Measurements from ENCODE around the gene RBM23. TPM values are rescaled to one million over a fixed set of nuclear protein-coding genes. Genes with fewer than 3 reads are reported as not detected.

Gene RBM23
- total RNA-seq, 1 experiment from 2014 or later, result 78.9 TPM

DNA sequence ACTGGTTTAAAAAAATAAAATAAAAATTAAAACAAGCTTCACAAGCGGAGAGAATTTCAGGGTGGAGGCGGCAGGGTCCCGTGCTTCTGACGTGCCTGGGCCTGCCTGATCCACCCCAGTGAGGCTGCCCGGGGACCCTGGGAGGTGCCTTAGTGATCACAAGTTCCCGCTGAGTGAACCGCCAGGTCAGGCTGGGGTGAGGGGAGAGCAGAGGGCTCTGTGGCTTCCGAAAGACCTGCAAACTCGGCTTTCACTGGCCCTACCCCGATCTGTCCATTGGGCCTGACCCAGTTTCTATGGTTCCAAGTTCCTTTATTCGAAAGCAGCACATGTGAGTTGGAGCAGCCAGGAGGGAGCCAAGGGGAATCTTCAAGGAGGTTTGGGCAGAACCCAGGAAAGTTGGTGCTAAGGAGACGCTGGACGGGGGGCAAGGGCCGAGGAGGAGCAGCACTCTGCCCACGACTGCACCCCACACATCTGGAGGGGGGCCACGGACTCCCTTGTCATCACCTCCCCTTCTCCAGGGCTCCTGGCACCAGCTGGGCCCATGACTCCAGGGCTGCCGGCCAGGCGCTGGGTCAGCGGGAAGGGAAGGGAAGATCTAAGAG lies 69.6 kb downstream of the RBM23 start:
- Histone ChIP-seq H3K4me3 (ENCODE audit: low read length) (no peak overlapping the region), H2AFZ (ENCODE audit: low read length) (no peak overlapping the region), H3K9me2 (replicated peaks; ENCODE audit: low read length) (no peaks in the 10 kb centered on the region), H3K4me1 (ENCODE audit: insufficient read depth, low read length) (peaks cover 39% of the 10 kb centered on the region), H3K9ac (ENCODE audit: low read length) (no peak overlapping the region), H3K9me3 (ENCODE audit: low read length) (no peaks in the 10 kb centered on the region), H3K36me3 (ENCODE audit: low read depth, low read length) (peaks cover 5% of the 10 kb centered on the region), H3F3A (ENCODE audit: low read length, unreplicated experiment) (no peaks in the 10 kb centered on the region), H3K79me2 (ENCODE audit: low read length) (no peaks in the 10 kb centered on the region), H3K27me3 (ENCODE audit: low read length) (no peaks in the 10 kb centered on the region), H3K27ac (ENCODE audit: low read length) (peak overlapping the region; percentile 97), H3K4me2 (ENCODE audit: low read length) (no peak overlapping the region), H4K20me1 (ENCODE audit: low read length) (no peaks in the 10 kb centered on the region)
- ChIA-PET POLR2A (ENCODE audit: unreplicated experiment) (interaction anchor here (0.5 to 0.7 kb wide), 2 partner anchors 26 to 257 kb away, joined by 3 read pairs; no protein-coding TSS in a partner anchor), CTCF (no interaction called here)
- DNase-seq (no peak), ATAC-seq (no peak)
- no TSS peak for BruUV-seq (replicated peaks)
- TF ChIP-seq, protein P1, sequence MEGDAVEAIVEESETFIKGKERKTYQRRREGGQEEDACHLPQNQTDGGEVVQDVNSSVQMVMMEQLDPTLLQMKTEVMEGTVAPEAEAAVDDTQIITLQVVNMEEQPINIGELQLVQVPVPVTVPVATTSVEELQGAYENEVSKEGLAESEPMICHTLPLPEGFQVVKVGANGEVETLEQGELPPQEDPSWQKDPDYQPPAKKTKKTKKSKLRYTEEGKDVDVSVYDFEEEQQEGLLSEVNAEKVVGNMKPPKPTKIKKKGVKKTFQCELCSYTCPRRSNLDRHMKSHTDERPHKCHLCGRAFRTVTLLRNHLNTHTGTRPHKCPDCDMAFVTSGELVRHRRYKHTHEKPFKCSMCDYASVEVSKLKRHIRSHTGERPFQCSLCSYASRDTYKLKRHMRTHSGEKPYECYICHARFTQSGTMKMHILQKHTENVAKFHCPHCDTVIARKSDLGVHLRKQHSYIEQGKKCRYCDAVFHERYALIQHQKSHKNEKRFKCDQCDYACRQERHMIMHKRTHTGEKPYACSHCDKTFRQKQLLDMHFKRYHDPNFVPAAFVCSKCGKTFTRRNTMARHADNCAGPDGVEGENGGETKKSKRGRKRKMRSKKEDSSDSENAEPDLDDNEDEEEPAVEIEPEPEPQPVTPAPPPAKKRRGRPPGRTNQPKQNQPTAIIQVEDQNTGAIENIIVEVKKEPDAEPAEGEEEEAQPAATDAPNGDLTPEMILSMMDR (conservative IDR thresholded peaks at IDR 0.05; ENCODE audit: low read depth, low read length), result no peak
- no peak for TF ChIP-seq EZH2phosphoT487 (IDR thresholded peaks at IDR 0.05; ENCODE audit: borderline replicate concordance, low read length)
- TF ChIP-seq EZH2 (IDR thresholded peaks at IDR 0.05; ENCODE audit: low read length, unreplicated experiment), result no peak
- intact Hi-C loops (cut with micrococcal nuclease), result no loop called here

DNA sequence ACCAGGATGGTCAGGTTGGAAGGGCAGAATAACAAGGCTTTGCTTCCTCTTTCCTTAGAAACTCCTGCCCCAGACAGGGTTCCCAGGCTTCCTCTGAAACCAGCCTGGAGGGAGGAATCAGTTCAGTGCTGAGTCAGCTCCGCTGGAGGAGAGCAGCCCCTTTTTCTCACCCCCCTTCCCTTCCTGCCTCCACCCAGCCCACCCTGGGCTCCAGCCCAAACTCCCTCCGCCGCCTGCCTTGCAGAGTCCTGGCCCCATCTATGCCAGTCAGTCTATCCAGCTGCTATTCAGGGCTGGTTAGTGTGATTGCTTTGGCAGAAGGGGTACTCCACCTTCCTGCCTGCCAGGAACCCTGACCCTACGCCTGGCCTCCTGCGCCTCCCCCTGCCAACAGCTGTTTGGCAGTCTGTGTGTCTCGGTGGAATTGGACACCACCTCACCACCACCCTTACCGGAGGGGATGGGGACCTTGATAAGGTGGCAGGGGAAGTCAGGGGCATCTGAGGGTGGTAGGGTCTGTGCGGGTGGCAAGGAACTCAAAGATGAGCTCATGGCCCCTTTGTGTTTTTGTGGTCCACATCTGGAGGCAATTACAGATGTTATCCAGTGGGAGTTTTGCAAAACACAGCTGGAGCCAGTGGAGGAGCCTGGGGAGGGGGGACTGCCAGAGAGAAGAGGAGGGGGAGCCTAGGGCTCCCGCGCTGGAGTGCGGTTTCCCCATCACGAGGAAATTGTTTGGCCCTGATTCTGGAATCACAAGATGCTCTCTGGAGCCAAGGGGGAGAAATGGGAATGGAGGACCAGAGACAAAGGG lies 70.4 kb downstream of the RBM23 start:
- Histone ChIP-seq H3F3A (ENCODE audit: low read length, unreplicated experiment) (no peaks in the 10 kb centered on the region), H3K4me3 (ENCODE audit: low read length) (no peak overlapping the region), H4K20me1 (ENCODE audit: low read length) (no peaks in the 10 kb centered on the region), H3K9me2 (replicated peaks; ENCODE audit: low read length) (no peaks in the 10 kb centered on the region), H3K4me2 (ENCODE audit: low read length) (no peak overlapping the region), H2AFZ (ENCODE audit: low read length) (no peak overlapping the region), H3K27me3 (ENCODE audit: low read length) (no peaks in the 10 kb centered on the region), H3K36me3 (ENCODE audit: low read depth, low read length) (peaks cover 8% of the 10 kb centered on the region), H3K9me3 (ENCODE audit: low read length) (no peaks in the 10 kb centered on the region), H3K4me1 (ENCODE audit: insufficient read depth, low read length) (peaks cover 39% of the 10 kb centered on the region), H3K79me2 (ENCODE audit: low read length) (no peaks in the 10 kb centered on the region), H3K27ac (ENCODE audit: low read length) (peak overlapping the region; percentile 58), H3K9ac (ENCODE audit: low read length) (no peak overlapping the region)
- BruUV-seq (replicated peaks), result no TSS peak
- ATAC-seq (no peak), DNase-seq (no peak)
- ChIA-PET POLR2A (ENCODE audit: unreplicated experiment) (no interaction called here), CTCF (no interaction called here)
- intact Hi-C loops (cut with micrococcal nuclease), result no loop called here
- TF ChIP-seq EZH2 (IDR thresholded peaks at IDR 0.05; ENCODE audit: low read length, unreplicated experiment), result no peak
- TF ChIP-seq, protein P1 (conservative IDR thresholded peaks at IDR 0.05; ENCODE audit: low read depth, low read length), result no peak
- no peak for TF ChIP-seq EZH2phosphoT487 (IDR thresholded peaks at IDR 0.05; ENCODE audit: borderline replicate concordance, low read length)

Measured in PC-3 (cell line).